Astrocyte of the hippocampus (primary cell): ENCODE data around the gene PNKP.

Source experiments
- DNase-seq: peaks from one replicate; pipeline ENCODE4 v3.0.0; 2011; ENCODE audit warnings: low read depth, low spot score

Gene PNKP

DNA sequence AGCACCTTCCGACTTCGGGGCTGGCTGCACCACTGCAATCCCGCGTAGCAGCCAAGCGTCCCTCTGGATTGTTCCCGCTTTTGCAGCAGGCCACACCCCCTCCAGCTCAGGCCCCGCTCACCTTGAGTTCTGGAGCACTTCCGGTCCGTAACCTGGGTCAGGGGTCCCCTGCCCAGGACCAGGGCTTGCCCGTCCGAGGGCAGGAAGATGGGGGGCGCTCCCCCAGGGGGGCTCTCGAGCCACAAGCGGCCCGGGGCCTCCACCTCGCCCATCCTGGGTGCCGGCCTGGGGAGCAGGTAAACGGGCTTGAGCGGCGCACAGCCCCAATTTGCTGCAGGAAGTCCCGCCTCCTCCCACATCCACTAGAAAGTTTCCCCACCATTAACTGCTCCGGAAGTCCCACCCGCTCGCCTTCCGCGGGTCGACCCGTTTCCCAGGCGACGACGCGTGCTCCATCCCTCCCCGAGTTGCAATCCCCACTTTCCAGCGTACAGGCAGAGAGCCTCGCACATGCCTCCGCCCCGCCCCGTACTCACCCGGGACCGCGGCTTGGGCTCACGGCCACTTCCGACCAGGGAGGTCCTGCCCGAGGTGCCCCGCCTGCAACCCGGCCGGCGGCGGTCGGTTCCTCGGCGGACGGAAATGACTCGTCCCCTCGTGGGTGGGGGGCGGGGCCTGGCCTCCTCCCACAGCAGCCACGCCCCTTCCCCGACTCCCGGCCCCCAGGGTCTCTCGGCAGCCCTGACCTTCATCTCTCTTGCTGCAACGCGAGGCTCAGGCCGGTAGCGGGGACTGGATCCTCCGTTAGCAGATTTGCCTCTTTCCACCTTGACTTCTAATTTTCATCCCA lies at the start of gene PNKP:
Gene PNKP (minus strand): TSS at position 644 of the 850 bp plus-strand sequence. CDS start 372 bp downstream, at position 272.
- DNase-seq: peak; percentile 97

DNA sequence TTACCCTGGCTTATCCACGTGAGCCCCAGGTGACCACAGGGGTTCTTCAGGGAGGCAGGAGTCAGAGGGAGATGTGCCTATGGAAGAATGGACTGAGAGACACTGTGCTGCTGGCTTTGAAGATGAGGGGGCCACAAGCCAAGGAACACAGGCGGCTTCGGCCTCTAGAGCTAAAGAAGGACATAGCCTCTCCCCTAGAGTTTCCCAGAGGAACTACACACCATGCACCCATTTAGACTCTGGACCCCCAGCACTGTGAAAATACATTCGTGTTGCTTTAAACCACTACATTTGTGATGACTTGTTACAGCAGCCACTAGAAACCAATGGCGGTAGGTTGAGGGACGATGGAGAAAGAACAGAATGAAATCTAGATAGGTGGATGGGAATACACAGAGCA lies 47.9 kb upstream of the PNKP start:
- DNase-seq: no peak

DNA sequence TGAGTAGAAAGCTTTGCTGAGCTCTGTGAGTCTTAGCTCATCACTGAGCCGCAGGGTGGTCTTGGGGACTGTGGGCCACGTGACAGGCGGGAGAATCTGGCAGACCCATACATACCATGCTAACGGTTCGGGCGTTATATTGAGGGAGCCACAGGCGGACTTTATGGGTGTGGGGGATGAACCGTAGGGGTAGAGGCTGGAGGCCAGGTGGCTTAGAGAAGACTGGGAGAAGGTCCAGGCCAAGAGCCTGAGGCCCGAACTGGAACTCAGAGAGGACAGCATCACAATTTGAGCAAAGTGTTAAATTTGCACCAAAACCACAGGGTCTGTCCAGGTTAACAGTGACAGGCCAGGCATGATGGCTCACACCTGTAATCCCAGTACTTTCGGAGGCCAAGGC lies 46.3 kb upstream of the PNKP start:
- DNase-seq: no peak

DNA sequence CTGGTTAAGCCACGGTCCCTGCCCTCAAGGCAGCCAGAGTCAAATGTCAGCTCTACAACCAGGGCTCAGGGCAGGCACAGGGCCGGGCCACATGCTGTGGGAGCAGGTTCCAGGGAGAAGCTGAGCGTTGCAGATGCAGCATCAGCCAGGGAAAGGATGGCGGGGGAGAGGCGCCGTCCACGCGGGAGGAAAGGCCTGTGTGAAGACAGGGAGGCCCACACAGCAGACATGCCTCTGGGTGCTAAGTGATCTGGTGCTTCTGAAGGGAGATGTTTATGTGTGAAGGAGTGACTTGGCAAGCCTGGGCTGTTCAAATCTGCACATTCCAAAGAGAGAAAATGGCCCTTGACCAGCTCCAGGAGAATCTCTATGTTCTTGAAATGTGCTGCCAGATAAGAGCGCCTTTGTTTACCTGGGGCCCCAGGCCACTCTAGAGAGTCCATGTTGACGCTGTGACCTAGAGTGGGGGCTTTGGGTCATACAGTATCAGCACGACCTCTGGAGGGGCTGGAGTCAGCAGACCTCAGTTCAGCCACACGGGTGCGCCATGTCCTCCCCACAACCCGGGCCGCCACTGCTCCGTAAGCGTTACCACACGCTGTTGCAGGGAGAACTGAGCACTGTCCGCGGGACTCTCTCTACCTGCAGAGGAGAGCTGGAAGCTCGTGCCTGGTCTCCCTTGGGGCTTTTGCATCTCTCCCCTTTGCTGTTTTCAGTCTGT lies 45.7 kb upstream of the PNKP start:
- DNase-seq: no peak

DNA sequence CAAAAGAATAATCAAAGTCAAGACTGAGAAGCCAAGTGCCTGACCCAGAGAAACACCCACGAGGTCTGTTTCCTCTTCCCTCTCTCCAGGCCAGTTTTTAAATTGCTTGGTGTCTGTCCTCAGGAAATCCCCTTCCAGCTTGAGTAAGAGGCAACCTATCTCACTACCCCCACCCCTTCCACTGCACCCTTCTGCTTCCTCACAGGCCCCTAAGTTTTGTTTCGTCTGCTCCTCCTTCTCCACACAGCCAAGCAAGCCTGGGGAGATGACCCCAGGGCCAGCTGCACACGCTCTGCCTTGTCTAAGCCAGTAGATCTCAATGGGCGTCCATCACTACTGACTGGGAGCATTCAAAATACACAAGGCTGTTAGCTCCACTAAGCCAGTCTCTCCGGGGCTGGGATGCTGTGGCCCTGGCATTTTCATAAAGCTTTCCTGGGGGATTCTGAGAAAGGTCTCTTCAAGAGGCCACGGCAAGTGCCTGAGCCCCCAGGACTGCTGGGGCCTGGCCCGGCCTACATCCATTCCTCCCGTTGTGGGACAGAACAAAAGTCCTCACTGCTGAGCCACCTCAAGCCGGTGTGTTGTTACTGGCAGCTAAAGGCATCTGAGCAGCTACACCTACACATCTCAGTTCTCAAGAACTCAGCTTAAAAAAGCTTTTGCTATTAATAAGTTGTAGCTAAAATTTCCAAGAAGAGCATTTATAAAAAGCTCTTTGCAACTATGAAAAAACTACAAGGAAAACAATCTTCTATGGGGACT lies 44.2 kb upstream of the PNKP start:
- no peak for DNase-seq

DNA sequence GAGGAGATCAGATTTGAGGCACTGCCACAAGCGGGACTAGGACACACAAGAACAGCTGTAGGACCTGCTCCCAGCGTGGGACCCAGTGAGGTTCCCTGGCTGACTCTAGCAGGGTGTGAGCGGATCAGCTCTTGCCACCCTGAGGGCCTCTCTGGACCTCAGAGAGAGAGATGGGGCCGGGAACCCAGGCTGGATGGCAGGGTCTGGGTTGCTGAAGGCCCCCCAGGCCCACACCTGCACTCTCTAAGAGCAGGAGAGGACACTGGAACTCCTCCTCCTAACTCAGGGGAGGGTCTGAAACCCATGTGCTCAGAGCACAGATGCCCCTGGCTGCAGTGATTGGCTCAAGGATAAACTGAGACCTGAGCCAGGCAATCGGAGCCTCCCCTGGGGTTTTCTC lies 42.8 kb upstream of the PNKP start:
- DNase-seq: no peak

DNA sequence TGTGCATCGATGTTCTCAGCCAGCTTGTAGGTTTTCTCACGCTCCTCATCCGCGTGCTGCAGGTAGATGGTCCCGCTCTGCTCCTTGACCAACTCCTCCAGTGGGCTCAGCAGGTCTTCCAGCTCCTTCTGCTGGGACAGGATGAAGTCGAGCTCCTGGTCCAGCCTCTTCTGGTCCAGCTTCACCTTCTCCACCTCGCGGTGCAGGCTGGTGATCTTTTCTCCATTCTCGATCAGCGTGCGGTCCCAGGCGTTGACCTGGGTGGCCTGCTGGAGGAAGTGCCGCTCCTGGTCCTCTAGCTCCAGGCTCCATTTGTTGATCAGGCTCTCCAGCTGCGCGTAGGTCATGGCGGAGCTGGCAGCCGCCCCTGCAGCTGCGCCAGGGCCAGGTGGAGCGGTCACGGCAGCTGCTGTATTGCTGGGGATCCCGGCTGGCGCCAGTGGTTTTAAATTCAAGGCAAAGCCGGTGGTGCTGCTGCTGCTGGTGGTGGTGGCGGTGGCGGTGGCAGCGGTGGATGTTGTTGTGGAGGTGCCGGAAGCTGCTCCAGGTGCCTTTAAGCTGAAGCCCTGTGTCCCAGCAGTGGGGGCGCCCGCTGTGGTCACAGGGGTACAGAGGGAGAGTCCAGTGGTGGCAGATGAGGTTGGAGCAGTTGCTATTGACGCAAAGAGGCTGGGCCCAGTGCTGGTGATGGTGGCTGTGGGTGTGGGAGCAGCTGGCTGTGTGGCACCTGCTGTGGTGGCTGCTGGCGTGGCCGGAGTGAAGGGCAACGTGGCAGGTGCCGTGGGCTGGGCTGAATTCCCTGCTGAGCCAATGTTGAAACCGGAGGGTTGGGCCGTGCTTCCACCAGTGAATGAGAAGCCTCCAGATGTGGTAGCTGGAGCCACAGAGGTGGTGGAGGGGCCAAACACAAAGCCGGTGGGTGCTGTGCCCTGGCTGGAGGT lies 41.4 kb upstream of the PNKP start:
- no peak for DNase-seq

DNA sequence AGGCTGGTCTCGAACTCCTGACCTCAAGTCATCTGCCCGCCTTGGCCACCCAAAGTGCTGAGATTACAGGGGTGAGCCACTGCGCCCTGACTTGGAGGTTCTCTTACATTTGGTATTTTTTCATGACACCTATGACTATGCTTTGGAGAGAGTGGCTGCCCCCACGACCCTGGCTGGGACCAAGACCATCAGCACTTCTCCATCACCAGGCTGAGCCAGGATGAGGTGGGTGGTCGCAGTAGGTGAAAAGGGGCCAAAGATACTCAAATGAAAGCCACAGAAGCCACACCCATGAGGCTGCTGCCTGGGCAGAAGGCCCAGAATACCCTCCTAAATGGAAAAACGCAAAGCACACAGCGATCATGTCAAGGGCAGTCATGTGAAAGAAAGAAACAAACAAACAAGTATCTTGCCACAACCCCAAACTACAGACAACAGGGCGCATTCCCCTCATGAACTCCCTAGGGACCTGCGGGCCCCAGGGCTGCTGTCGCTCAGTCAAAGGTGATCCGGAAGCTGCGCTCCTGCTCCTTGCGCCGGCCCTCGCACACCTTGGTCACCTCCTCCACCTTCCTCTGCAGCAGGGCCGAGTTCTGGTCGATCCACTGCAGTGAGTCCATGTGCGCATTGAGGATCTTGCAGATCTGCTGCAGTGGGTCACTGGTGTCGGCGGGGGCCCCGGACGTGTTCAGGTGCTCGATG lies 40.5 kb upstream of the PNKP start:
- no peak for DNase-seq

DNA sequence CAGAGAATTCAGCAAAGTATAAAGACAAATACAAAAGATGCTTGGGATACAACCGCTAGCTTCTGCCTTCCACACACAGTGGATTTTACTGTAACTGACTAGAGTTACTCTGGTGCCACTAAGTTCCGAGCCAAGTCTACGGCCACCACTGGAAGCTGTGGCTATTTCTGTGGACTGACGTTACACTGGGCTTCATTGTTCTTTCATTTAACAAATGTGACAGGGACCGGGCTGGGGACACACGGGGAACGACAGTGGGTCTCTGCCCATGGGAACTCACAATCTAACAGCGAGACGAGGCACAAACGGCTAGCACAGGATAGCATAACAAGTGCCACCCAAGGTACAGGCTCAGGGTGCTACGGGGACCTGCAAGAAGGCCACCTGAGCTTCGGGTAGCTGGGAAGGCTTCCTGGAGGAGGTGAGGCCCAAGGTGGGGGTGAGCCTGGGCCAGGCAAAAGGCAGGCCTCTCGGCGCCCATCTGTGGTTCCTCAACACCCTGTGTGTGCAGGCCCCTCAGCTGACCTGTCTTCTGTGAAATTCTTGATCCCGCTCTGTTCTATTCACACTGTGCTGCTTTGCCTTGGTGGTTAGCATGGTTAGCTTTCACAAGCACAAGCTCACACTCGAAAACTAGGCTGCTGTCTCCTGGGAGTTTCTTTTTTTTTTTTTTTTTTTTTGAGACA lies 39.6 kb upstream of the PNKP start:
- no peak for DNase-seq

DNA sequence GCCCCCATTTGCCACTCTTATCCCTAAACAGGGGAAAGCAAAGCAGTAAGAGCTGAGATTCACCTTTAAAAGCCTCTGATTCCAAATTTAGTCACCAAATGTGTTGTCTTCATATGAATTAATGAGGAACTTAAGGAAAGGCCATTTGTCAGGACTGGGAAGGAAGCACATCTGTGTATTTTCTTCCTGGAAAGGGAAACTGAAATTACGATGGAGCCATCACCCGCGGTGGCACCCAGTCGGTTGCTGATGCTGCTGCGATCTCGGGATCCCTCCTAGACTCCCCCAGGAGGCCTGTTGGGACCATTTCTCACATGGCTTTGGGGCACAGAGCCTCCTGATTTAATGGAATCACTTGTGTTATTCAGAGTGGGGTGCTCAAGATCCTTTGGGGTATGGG lies 36.8 kb upstream of the PNKP start:
- DNase-seq: no peak

DNA sequence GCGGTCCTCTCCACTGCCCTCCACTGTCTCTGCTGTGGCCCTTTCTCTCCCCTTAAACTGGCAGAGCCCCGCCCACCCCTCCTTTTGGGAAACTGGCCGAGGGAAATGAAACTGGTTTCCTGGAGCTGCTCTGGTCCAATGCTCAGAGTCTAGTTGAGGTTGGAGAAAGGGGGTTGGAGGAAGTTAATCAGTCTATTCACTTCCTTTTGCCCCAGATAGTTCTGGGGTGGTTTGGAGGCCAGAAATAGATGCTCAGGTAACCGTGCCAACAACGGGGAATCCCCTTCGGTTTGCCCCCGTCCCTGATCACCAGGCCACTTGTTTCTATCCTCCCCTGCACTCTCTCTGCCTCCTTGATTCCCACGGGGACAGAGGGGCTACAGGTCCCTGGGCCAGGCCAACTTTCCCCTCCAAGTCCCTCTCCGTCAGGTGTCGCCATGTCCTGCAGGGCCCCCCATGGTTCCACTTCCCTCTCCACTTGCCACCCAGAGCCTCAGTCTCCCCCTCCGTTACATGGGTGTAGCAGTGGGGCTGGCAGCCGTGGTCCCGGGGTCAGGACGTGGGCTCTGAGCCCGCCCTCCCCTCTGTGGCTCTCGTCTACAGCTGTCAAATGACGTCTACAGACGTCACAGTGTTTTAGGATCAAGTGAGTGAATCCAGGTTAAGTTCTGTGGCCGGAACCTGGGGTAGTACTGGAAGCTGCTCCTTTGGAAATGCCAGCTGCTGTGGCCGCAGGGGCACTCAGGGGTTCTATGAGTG lies 29.7 kb upstream of the PNKP start, which contains the start of gene IL4I1:
Gene IL4I1 (minus strand): TSS at position 25 of the 759 bp plus-strand sequence. CDS start 727 bp downstream, outside the sequence.
- peak; percentile 25 for DNase-seq

DNA sequence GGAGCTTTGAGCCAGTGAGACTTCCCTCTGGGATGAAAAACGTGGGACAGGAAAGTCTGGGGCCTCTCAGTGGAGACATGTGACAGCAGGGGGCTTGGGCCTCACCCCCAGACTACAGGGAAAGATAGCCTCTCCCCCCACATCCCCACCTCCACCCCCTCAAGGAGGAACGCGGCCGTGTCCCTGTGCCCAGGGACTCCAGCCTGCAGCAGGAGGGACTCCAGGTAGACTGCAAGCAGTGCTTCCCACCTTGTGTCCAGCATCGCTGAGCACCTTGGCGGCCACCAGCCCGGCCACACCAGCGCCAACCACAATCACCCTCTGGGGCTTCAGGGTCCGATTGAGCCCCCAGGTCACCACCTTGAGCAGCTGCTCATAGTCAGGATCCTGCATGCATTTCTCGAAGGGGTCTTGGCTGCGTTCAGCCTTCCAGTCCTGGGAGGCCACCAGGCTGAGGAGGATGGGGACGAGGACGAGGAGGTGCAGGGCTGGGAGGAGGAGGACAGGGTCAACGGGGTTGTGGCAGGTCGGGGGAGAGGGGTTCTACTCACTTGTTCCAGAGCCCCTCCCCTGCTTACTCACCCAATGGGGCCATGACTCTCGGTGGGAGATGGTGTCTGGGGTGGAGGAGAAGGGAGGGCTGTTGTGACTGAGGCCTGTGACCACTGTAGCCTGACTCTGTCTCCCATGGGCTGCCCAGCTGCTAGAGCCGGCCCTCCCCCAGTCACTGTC lies 28.4 kb upstream of the PNKP start:
- no peak for DNase-seq

DNA sequence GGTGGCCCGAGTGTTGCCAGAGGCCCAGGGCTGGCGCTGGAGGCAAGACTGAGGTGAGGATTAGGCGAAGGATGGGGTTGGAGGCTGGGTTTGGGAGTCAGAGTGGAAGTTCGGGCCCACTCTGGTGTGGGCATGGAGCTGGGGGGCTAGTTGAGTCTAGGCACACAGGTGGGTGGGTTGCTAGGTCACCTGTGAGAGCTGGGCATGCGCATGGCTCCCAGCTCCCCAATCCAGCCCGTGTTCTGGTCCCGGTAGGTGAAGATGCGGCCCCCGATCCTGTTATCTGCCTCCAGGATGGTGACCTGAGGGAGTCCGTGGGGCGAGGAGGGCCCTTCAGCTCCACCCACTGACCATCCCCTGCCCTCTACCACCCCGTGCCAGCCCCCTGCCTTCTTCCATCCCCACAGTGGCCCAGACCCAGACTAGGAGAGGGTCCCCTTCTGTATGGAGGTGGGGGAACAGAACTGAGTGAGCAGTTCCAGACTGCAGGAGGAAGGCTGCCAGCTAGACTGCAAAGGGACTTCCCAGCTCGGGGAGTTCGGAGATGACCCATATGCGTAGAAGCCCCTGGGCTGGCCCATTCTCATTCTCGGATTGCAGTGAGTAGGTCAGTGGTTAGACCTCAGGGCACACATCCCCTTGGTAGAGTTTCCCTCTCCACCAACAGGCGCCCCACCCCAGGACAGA lies 27.6 kb upstream of the PNKP start:
- DNase-seq: no peak

DNA sequence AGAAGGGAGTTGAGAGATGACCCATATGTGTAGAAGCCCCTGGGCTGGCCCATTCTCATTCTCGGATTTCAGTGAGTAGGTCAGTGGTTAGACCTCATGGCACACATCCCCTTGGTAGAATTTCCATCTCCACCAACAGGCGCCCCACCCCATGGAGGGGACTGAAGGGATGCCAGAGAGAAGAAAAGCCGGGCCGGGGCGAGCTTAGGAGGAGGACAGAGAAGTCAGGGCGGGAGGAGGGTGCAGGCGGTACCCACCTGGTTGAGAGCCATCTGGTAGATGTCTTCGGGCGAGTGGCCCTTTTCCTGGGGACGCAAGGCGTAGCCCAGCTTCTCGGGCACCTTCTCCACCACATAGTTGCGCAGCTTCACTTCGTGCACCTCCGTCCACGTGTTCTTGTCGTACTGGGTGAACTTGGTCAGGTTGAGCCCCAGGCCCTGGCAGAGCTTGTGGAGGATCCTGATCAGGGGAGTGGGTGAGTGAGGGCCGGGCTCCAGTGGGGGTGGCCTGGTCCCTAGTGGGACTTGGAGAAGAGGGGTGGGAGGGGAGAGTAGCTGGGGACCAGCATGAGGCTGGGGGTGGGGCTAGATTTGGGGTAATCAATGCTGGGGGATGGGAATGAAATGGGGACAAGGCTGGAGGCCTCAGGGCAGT lies 26.8 kb upstream of the PNKP start:
- DNase-seq: no peak

DNA sequence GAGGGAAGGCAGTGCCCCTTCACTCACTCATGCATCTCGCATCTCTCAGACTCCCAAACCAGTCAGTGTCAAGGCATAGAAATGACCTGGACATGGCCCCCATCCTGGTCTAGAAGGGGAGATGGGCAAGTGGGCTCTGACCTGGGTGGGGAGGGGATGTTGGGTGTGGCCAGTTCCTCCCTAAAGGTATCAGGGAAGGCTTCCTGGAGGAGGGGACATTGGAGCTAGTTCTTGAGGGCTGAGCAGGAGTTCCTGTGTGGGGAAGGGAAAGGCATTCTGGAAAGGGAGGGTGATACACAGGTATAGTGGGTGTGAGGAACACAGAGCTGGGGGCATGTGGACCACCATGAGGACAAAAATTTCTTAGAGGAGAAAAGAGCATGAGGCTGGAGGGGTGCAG lies 25.3 kb upstream of the PNKP start:
- no peak for DNase-seq

DNA sequence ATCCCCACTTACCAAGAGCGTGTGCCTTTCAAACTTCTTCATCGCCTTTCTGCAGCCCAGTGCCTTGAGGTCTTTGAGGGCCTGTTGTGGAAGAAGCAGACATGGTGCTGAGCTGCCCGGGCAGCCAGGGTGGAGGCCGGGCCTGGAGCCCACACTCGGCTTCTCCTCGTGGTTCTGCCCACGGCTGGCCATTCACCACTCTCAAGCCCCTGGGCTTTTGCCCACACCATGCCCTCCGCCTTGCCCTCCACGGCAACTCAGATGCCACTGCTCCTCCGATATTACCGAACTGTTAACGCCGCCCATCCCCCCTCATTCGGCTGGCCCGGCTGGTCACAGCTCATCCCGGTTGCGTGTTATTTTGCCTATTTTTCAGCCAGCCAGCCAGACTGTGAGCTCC lies 24.0 kb upstream of the PNKP start:
- DNase-seq: no peak
